Activated CD4-positive, alpha-beta T cell treated with anti-CD3 and anti-CD28 coated beads, Interleukin-2, Interleukin-6, amounts not matched to agents 100 ng/mL and 50 ng/mL, durations not matched to agents 16 hours and 8 hours (primary cell): ENCODE results near the gene KDM1A.
A peak's percentile ranks its signal among the peaks of the same experiment; 100 is the strongest.

Experiments
- DNase-seq: peaks from one replicate; pipeline ENCODE4 v3.0.0-alpha.2; 2020

KDM1A gene

DNA sequence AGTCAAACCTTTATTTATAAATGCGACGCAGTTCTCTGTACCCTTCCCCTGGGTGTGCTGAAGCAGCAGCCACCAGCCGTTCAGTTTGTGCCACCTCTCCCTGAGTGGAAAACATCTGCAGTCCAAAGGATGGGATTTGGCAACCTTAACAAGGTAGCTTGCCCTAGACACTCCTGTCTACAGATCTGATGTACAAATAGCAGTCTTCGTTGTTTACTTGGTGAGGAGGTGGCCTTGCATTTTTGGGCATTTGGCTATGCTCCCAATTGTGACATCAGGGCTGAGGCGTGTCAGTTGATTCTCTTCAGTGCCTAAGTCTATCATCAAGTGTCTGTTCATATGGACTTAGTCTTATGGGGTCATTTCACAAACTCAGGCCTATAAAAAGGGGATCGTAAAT is 59.8 kb downstream of the KDM1A start:
- no peak for DNase-seq

DNA sequence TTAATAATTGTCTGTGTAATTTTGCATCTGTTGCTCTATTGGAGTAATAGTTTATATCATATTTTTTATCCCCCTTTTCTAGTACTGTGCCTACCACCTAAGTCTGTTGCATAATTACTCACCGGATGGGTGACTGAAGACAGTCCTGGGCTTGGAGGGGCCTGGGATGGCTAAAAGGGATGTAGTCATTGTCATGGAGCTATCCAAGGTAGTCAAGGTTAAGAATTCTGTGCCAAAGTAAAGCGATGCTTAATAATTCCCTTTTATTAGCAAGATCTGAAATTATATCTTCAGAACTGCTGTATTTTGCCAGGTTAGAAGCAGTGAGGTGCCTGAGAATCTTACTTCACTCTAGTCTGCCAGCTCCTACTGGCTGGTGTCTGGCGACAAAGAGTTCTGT is 61.6 kb downstream of the KDM1A start:
- DNase-seq = no peak

GRCh38 chr1:23081376-23081775 is 62.1 kb downstream of the KDM1A start:
- DNase-seq = no peak

DNA sequence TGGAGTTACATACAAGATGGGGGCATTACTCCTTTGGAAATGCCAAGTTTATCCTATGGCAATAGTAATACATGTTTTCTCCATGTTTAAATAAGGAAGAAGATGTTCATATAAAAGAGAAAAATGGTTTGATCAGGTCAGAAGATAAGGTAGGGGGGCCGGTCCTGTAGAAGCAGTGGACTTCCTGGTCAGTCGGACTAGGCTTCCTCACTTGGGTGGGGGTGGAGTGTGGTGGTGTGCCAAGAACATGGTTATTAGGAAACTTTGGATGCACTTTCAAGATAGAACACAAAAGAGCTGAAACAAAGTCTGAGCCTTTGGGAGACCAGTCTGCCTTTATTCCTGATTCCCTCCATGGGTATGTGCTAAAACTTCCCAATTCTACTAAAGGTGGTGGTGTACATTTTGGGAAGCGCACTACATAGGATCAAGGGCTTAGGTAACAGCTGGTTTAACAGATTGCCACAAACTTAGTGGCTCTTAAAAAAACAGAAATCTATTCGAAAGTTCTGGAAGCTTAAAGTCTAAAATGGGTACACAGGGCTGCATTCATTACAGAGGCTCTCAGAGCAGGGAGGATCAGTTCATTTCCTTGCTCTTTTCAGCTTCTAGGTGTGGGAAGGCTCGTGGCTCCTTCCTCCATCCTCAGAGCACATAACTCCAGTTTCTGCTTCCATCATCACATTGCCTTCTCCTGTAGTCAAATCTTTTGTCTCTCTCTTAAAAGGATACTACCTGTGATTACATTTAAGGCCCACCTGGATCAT is 64.6 kb downstream of the KDM1A start:
- no peak for DNase-seq

- no peak for DNase-seq
Observed at GRCh38 chr1:23084880-23085279, 65.6 kb downstream of the KDM1A start.

DNA sequence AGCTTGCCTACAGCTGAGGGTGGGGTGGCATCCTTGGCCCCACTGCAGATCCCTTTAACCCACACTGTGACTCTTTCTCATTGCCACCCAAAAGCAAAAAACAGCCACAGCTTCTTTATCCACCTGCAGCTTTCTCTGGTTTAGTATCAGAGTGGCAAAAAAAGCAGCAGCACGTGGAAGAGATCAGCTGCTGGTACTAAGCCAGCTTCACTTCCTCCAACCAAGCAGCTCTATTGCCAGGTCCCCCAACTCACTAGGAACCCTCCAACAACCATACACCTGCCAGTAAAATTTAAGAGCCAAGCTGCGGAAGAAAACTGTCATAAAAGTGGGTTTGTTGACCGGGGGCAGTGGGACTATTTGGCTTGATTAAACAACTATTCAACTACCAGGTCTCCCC is 66.4 kb downstream of the KDM1A start:
- no peak for DNase-seq

GRCh38 chr1:23088027-23088426 is 68.8 kb downstream of the KDM1A start:
- no peak for DNase-seq

DNA sequence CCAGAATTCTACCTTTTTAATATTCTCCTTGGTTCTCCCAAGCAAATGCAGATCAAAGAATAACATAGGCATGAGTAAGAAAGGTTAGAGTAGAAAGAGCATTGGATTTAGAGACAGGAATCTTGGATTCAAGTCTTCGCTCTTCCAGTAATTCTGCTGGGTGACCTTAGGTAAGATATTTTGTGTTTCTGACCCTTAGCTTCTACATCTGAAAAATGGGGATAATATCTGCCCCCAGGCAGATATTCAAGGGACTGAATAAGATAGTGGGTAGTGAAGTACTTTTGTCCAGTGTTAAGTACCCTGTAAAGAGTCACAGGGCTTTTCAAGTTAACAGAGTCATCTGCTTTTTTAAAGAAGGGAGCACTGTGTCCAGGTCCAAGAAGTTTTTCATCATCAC is 70.8 kb downstream of the KDM1A start:
- no peak for DNase-seq

- DNase-seq = no peak
Observed at GRCh38 chr1:23091545-23091944, 72.3 kb downstream of the KDM1A start.

- DNase-seq = no peak
Observed at GRCh38 chr1:23092447-23092846, 73.2 kb downstream of the KDM1A start.

GRCh38 chr1:23097316-23097715 is 78.0 kb downstream of the KDM1A start:
- DNase-seq = no peak

DNA sequence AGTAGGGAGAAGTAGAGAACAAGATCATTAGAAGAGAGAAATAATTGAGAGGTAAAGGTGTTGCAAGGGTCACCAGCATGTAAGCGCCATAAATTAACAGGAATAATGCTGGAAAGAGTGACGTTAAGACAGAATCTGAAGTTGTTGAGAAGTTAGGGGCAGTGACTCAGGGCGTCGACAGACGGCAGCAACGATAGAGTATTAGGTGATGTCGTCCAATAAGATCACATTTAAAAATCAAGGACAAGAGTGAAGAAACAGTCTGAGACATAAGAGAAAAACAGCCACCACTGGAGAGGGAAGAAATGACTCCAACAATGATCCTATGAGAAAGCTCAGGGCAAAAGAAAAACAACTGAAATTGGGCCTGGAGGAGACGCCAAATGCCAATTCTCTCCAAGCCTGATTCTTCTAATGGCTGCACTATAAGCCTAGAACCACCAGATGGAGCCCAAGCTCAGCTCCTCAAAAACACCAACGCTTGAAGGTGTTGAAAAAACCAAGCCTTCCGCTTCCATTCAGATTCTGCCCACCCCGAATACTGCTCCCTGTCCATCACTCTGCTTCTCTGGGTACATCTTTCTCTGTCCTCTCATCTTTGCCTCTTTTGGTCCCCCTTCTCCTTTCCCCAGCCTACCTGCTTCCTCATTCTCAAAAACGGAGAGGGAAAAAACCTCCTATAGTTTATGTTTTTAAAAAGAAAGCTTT is 79.3 kb downstream of the KDM1A start:
- peak; percentile 73 for DNase-seq

GRCh38 chr1:23099171-23099536 is 79.9 kb downstream of the KDM1A start:
- no peak for DNase-seq

- peak; percentile 79 for DNase-seq
Observed at GRCh38 chr1:23100074-23100748, 80.9 kb downstream of the KDM1A start.

GRCh38 chr1:23101101-23101827 is 82.0 kb downstream of the KDM1A start:
- no peak for DNase-seq

DNA sequence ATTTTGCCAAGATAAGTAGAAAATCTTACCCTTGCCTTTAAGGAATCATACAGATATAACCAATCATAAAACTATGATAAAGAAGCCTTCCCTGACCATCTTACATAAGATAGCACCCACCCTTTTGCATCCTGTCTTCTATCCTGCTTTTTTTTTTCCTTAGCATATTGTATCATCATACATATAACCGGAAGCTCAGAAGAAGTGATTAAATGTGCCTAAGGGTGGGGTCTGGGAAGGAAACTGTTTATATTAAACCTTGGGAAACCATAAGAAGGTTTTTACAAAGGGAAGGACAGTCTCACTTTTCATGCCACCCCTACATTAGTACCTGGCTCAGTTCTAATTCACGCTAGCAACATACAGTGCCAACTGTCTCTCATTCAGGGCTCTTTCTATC is 82.6 kb downstream of the KDM1A start:
- no peak for DNase-seq

- DNase-seq = no peak
Observed at GRCh38 chr1:23102289-23102688, 83.0 kb downstream of the KDM1A start.

DNA sequence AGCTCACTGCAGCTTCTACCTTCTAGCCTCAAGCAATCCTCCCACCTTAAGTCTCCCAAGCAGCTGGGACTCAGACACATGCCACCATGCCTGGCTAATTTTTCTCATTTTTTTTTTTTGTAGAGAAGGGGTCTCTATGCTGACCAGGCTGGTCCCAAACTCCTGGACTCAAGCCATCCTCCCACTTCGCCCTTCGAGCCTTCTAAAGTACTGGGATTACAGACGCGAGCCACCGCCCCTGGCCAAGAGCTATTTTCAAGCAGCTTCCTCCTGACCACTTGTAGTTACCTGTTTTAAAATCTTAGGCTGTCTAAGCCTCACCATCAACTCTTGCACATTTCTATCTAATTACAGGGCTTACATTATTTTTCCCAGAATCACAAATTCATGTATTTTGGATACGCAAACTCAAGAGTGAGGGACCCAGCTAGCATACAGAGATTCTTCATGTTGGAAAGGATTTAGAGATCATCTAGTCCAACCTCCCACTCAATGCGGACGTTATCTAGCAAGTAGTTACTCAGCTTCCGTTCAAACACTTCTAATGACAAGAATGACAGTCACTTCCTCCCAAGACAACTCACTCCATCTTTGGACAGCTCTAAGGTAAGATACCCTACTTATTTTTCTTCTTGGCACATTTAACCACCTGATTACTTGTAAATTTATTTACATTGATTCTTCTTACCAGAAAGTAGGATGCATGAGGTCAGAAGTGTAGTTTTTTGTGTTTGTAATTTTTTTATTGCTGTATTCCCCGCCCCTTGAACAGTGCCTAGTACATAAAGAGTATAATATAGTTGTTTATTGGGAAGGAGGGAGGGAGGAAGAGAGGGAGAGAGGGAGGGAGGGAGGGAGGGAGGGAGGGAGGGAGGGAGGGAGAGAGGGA is 84.0 kb downstream of the KDM1A start:
- peak; percentile 76 for DNase-seq

DNA sequence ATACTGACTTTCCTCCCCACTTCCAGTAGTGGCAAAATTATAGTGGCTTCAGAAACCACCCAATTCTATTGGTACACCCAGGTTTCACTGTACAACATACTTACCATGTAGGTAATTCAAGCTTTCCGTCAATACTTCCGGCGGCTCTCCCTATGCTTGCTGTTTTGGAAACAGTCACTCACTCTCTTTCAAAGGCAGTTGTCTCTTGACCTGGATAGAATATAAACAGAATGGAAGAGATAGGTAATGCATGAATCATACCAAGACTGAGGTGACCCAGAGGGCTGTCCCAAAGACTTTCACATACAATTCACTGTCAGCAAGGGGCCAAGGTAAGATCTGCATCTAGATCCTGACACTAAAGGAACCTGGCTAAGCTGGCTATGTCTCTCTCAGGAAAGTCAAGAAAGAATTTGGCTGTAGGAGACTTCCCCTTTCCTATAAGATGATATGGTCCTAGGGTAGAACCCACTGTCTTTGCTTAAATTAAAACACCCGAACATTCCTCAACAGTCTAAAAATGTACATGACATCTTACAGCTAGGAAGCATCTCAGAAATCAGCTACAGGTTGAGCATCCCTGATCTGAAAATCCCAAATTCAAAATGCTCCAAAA is 89.8 kb downstream of the KDM1A start:
- DNase-seq = peak; percentile 47

DNA sequence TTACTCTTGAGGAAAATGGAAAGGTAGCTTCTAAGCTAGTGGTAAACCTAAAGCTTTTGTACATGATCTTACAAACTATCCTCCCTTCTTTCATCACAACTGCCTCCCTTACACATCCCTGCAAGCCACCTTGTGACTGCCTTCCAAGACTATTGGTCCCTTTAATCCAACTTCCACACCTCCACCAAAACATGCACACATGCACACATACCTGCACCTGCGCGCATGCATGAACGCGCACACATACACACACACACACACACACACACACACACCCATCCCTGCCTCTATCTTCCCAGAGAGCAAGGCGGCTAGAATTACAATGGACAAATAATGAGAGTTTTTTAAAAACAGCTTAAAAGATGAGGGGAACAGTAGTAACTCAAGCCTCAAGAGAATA is 91.1 kb downstream of the KDM1A start:
- DNase-seq = no peak

DNA sequence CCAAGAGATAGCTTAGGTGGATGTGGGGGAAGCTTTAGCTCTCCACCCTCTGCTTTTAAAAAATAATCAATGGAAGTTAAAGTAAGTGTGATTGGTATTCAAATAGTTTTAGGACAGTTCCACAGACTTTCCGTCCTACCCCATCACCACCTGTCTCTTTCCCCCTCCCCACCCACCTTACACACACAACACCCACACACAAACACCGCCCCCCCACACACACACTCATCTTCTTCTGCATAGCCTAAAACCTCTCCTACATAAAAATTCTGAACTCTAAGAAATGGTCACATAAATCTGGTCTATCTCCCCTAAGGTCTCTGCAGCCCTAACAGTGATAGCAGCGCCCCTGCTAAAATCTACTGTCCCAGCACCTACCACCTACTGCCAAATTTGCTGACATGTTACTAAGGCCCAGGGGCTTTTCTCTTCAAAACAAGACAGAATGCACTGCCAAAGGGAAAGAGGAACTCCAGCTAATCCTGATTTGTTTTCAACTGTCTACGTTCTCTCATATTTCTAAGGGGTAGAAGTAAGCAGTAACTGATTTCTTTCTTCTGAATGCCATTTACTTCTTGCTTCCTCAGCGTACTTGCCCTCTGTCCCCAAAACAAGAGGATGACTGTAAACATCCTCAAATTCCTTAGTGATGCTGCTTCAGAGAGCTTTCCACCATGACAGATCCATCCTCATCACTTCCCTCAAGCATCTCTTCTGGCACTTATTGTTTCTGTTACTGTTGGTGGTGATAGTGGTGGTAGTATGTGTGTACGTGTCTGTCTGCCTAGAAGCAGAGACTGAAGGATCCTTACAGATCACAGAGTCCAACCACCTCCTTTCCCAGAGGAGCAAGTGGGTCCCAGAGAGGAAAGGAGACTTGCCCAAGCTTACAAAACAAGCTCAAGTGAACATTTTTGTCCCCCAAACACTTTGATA is 92.6 kb downstream of the KDM1A start:
- no peak for DNase-seq
